OCI-LY3 (cell line): ENCODE measurements around the gene SERINC1.

Experiments
- CTCF ChIP-seq: fragments of 200-600, 300-600 bp; sonication (generic); IDR thresholded peaks from 2 replicates; pipeline ENCODE4 v1.5.1; 2014; ENCODE audit warnings: antibody characterized with exemption, low read length, low read depth
- EZH2phosphoT487 ChIP-seq: fragments of 200-600 bp; shearing (Covaris generic); IDR thresholded peaks from 2 replicates; pipeline ENCODE4 v1.6.1; 2018; ENCODE audit warnings: antibody characterized with exemption, mixed run types, low read depth

GRCh38 chr6:122495612-122496011, 24.0 kb upstream of the SERINC1 start:
- no peak for TF ChIP-seq CTCF
- no peak for TF ChIP-seq EZH2phosphoT487
